Uterus (tissue), 2 donors: ENCODE results near the gene HIVEP3.

ENCODE experiments used
- CTCF ChIP-seq, 4 experiments: fragments of 200-600 bp in 2 of 4; fragments of 450-650 bp in 2 of 4; sonication (generic) in 2 of 4; IDR thresholded peaks; one replicate each; pipeline ENCODE4 v1.5.1; 2016 to 2019; ENCODE audit warnings: antibody characterized with exemption in 4 of 4, mild to moderate bottlenecking in 2 of 4, moderate library complexity in 1 of 4
- POLR2A ChIP-seq, 2 donors: fragments of 450-650 bp; IDR thresholded peaks; one replicate each; pipeline ENCODE4 v1.6.1; 2016; ENCODE audit warnings: antibody characterized with exemption in 2 of 2, mild to moderate bottlenecking in 1 of 2, moderate library complexity in 1 of 2

GRCh38 chr1:41776891-41777441, 141.8 kb downstream of the HIVEP3 start:
- no peak for TF ChIP-seq CTCF (IDR thresholded peaks at IDR 0.05)
- no peak for TF ChIP-seq POLR2A (IDR thresholded peaks at IDR 0.05)
